HepG2 (cell line): Measurements from ENCODE around the gene TSC22D4. TPM values are rescaled to one million over a fixed set of nuclear protein-coding genes. Genes with fewer than 3 reads are reported as not detected.

Experiments used
- JUNB ChIP-seq: sonication (generic); formaldehyde crosslinking; IDR thresholded peaks from 2 replicates; pipeline ENCODE4 v1.8.0; 2022; ENCODE audit warnings: missing genetic modification reagents, mild to moderate bottlenecking, borderline replicate concordance
- MXD4 ChIP-seq: IDR thresholded peaks from 2 replicates; pipeline ENCODE4 v1.6.1; 2016; ENCODE audit warnings: mild to moderate bottlenecking, missing biosample characterization, missing genetic modification reagents
- SMYD3 ChIP-seq: sonication (generic); formaldehyde crosslinking; IDR thresholded peaks from 2 replicates; pipeline ENCODE4 v1.8.1; 2023; ENCODE audit warnings: mild to moderate bottlenecking, missing genetic modification reagents
- SP4 ChIP-seq: sonication (generic); formaldehyde crosslinking; IDR thresholded peaks from 2 replicates; pipeline ENCODE4 v1.8.1; 2023; ENCODE audit warnings: mild to moderate bottlenecking, missing genetic modification reagents
- STAG1 ChIP-seq: sonication (generic); formaldehyde crosslinking; IDR thresholded peaks from 2 replicates; pipeline ENCODE4 v1.4.0; 2020; ENCODE audit warnings: missing genetic modification reagents
- STAT6 ChIP-seq: sonication (generic); formaldehyde crosslinking; IDR thresholded peaks from 2 replicates; pipeline ENCODE4 v1.4.0; 2020; ENCODE audit warnings: missing genetic modification reagents, mild to moderate bottlenecking, borderline replicate concordance
- TAF15 ChIP-seq: fragments of 200-400 bp; formaldehyde crosslinking; IDR thresholded peaks from one replicate; pipeline ENCODE4 v1.6.1; 2018; ENCODE audit warnings: mild to moderate bottlenecking, low read depth, low read length; ENCODE audit not compliant: poor library complexity, severe bottlenecking
- ZFP36L1 ChIP-seq: sonication (generic); formaldehyde crosslinking; IDR thresholded peaks from 2 replicates; pipeline ENCODE4 v1.8.0; 2022; ENCODE audit warnings: mild to moderate bottlenecking, missing genetic modification reagents, moderate library complexity
- ZFP62 ChIP-seq: sonication (generic); formaldehyde crosslinking; IDR thresholded peaks from 2 replicates; pipeline ENCODE4 v1.4.0; 2020; ENCODE audit warnings: missing genetic modification reagents
- ZNF180 ChIP-seq: sonication (generic); formaldehyde crosslinking; IDR thresholded peaks from 2 replicates; pipeline ENCODE4 v1.4.0; 2020; ENCODE audit warnings: low read depth, missing genetic modification reagents, borderline replicate concordance
- ZNF280D ChIP-seq: sonication (generic); formaldehyde crosslinking; IDR thresholded peaks from 2 replicates; pipeline ENCODE4 v1.5.1; 2020; ENCODE audit warnings: mild to moderate bottlenecking, missing genetic modification reagents
- ZNF496 ChIP-seq: sonication (generic); formaldehyde crosslinking; IDR thresholded peaks from 2 replicates; pipeline ENCODE4 v1.8.1; 2023; ENCODE audit warnings: mild to moderate bottlenecking, moderate library complexity, missing genetic modification reagents; ENCODE audit not compliant: insufficient replicate concordance
- ZNF564 ChIP-seq: sonication (generic); formaldehyde crosslinking; IDR thresholded peaks from 2 replicates; pipeline ENCODE4 v1.8.1; 2023; ENCODE audit warnings: mild to moderate bottlenecking, missing genetic modification reagents
- polyA plus RNA-seq, 8 experiments: library from polyadenylated mRNA; depleted of rRNA in 3 of 8; stranded (reverse) in 7 of 8; unstranded in 1 of 8; fragments of >200 nt; fragmentation: Illumina TruSeq in 4 of 8; extraction: Trizol in 4 of 8; gene quantifications; 2 replicates each; pipeline versions ENCODE4 v1.2.1 to v1.2.3, GENCODE V29; 2011 to 2016; ENCODE audit warnings: low read depth in 4 of 8, missing spikeins in 1 of 8, mixed read lengths in 1 of 8; ENCODE audit not compliant: insufficient read depth in 1 of 8
- total RNA-seq, 5 experiments: library from RNA; depleted of rRNA; stranded (reverse); fragments of >200 nt; fragmentation: Illumina TruSeq; extraction: Trizol; gene quantifications; 2 replicates each; pipeline ENCODE4 v1.2.3, GENCODE V29; 2016; ENCODE audit warnings: low read depth in 1 of 5
- TF ChIP-seq, protein P1 (sequence below): sonication (generic); formaldehyde crosslinking; IDR thresholded peaks from 2 replicates; pipeline ENCODE4 v1.4.0; 2020; ENCODE audit warnings: missing genetic modification reagents
- TF ChIP-seq, protein P2 (sequence below), 2 experiments: IDR thresholded peaks; 2 replicates each; pipeline ENCODE4 v1.6.1; 2011 to 2012; ENCODE audit warnings: low read length in 2 of 2, borderline replicate concordance in 1 of 2, low read depth in 1 of 2, mild to moderate bottlenecking in 1 of 2, moderate library complexity in 1 of 2
- TF ChIP-seq, protein P3 (sequence below): IDR thresholded peaks from 2 replicates; pipeline ENCODE4 v1.6.1; 2018; ENCODE audit warnings: missing genetic modification reagents, mild to moderate bottlenecking, missing compliant biosample characterization

The TSC22D4 gene
- total and polyA plus RNA-seq, 2 of the 13 experiments (the other 11 are each of a cell fraction or from before 2014, with no cell fraction given), result 7.7 to 8.7 TPM

GRCh38 chr7:100478958-100479660 is at the start of gene TSC22D4 (continued):
- TF ChIP-seq STAT6 (CRISPR knock-in tag), result no peak
- TF ChIP-seq ZFP62 (CRISPR knock-in tag), result no peak
- no peak for TF ChIP-seq TAF15
- TF ChIP-seq, protein P1, sequence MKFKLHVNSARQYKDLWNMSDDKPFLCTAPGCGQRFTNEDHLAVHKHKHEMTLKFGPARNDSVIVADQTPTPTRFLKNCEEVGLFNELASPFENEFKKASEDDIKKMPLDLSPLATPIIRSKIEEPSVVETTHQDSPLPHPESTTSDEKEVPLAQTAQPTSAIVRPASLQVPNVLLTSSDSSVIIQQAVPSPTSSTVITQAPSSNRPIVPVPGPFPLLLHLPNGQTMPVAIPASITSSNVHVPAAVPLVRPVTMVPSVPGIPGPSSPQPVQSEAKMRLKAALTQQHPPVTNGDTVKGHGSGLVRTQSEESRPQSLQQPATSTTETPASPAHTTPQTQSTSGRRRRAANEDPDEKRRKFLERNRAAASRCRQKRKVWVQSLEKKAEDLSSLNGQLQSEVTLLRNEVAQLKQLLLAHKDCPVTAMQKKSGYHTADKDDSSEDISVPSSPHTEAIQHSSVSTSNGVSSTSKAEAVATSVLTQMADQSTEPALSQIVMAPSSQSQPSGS (CRISPR knock-in tag), result no peak
- TF ChIP-seq SP4 (CRISPR knock-in tag), result peak; percentile 70
- TF ChIP-seq, protein P2, sequence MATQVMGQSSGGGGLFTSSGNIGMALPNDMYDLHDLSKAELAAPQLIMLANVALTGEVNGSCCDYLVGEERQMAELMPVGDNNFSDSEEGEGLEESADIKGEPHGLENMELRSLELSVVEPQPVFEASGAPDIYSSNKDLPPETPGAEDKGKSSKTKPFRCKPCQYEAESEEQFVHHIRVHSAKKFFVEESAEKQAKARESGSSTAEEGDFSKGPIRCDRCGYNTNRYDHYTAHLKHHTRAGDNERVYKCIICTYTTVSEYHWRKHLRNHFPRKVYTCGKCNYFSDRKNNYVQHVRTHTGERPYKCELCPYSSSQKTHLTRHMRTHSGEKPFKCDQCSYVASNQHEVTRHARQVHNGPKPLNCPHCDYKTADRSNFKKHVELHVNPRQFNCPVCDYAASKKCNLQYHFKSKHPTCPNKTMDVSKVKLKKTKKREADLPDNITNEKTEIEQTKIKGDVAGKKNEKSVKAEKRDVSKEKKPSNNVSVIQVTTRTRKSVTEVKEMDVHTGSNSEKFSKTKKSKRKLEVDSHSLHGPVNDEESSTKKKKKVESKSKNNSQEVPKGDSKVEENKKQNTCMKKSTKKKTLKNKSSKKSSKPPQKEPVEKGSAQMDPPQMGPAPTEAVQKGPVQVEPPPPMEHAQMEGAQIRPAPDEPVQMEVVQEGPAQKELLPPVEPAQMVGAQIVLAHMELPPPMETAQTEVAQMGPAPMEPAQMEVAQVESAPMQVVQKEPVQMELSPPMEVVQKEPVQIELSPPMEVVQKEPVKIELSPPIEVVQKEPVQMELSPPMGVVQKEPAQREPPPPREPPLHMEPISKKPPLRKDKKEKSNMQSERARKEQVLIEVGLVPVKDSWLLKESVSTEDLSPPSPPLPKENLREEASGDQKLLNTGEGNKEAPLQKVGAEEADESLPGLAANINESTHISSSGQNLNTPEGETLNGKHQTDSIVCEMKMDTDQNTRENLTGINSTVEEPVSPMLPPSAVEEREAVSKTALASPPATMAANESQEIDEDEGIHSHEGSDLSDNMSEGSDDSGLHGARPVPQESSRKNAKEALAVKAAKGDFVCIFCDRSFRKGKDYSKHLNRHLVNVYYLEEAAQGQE (IDR thresholded peaks at IDR 0.05; ENCODE audit: borderline replicate concordance in 1 of 2, low read depth in 1 of 2, low read length in 2 of 2), result no peak
- no peak for TF ChIP-seq MXD4
- TF ChIP-seq ZFP36L1 (CRISPR knock-in tag), result no peak
- no peak; the same call in 1 of the 2 replicates for TF ChIP-seq ZNF280D
- TF ChIP-seq ZNF180 (CRISPR knock-in tag), result no peak
- TF ChIP-seq, protein P3, sequence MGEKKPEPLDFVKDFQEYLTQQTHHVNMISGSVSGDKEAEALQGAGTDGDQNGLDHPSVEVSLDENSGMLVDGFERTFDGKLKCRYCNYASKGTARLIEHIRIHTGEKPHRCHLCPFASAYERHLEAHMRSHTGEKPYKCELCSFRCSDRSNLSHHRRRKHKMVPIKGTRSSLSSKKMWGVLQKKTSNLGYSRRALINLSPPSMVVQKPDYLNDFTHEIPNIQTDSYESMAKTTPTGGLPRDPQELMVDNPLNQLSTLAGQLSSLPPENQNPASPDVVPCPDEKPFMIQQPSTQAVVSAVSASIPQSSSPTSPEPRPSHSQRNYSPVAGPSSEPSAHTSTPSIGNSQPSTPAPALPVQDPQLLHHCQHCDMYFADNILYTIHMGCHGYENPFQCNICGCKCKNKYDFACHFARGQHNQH (CRISPR knock-in tag), result peak; percentile 19; the same call in 1 of the 2 replicates
- TF ChIP-seq ZNF564 (CRISPR knock-in tag), result no peak
- no peak for TF ChIP-seq ZNF496 (CRISPR knock-in tag)
- TF ChIP-seq SMYD3 (CRISPR knock-in tag), result no peak
- TF ChIP-seq STAG1, result no peak
- no peak for TF ChIP-seq JUNB
